ENCODE data around the gene STK16.
A peak's percentile ranks its signal among the peaks of the same experiment; 100 is the strongest.

The STK16 gene

DNA sequence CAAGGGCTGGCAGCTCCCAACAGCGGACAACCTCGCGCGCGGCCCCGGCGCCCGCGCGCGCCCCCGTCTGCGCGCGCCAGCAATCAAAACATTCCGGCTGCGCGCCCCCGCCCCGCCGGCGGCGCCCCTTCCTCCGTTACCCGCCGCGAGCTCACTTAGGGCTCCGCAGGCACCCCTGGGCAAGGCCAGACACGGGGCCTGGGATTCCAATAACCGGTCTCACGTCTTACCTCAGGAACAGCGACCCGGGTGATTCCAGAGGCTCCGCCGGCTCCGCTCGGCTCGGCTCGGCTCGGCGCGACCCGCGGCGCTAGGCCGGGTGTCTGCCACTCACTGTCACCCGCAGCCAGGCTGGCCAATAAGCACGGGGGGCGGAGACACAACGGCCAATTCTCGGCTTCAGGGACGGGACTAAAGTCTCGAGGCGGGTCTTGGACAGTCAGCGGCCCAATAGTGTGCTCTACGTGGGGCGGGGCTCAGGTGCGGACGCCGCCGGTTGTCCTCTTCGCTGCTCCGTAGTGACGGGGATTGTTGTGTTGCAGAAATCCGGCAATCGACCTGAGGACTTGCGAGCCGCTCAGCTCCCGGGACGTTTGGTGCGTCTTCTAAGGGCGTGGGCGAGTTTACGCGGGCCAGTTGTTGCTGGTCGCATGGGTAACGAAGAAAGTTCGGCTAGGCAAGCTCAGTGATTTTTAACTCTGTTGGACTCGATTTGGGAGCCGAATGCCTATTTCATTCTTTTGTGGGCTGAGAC lies 15.8 kb upstream of the STK16 start, which contains the start of the genes ANKZF1 and ATG9A:
Gene ANKZF1, plus strand, starts transcription at position 502 of the 754 bp plus-strand sequence. CDS start 452 bp downstream, outside the sequence.
Gene ATG9A, minus strand, starts transcription at position 332 of the 754 bp plus-strand sequence. CDS start 1,612 bp downstream, outside the sequence.
- peak within 1 kb of the TSS; percentile 77 for H3K4me3 ChIP-seq (ENCODE audit: low read depth, low read length)
- DNase-seq (ENCODE audit: low read depth), result peak; percentile 97

GRCh38 chr2:219230059-219230540 lies 15.2 kb upstream of the STK16 start:
- DNase-seq (ENCODE audit: low read depth), result no peak
- peak overlapping the region; percentile 77 for H3K4me3 ChIP-seq (ENCODE audit: low read depth, low read length)

- H3K4me3 ChIP-seq (ENCODE audit: low read depth, low read length), result no peak overlapping the region
- no peak for DNase-seq (ENCODE audit: low read depth)
Measured at GRCh38 chr2:219234331-219234730, 10.9 kb upstream of the STK16 start.

- peak overlapping the region; percentile 25 for H3K4me3 ChIP-seq (ENCODE audit: low read depth, low read length)
Measured at GRCh38 chr2:219243291-219243761, 2.0 kb upstream of the STK16 start.

GRCh38 chr2:219244789-219245147 lies 511 bp upstream of the STK16 start:
- H3K4me3 ChIP-seq (ENCODE audit: low read depth, low read length), result peak overlapping the region; percentile 90
- no peak for DNase-seq (ENCODE audit: low read depth)

More at GRCh38 chr2:219243291-219243761, 2.0 kb upstream of the STK16 start:
- DNase-seq (ENCODE audit: low read depth), result no peak

- DNase-seq (ENCODE audit: low read depth), result no peak
- H3K4me3 ChIP-seq (ENCODE audit: low read depth, low read length), result peak overlapping the region; percentile 90
Measured at GRCh38 chr2:219245899-219246230, 586 bp downstream of the STK16 start.

DNA sequence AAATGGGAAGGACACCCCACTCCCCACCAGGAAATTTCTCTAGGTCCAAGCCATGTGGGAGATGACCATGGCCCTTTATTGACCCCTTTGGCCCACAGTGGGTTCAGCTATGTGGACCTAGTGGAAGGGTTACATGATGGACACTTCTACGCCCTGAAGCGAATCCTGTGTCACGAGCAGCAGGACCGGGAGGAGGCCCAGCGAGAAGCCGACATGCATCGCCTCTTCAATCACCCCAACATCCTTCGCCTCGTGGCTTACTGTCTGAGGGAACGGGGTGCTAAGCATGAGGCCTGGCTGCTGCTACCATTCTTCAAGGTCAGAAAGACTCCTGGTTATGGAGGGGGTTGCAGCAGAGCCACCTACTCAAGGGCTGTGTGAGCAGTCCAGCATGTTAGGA lies 1.3 kb downstream of the STK16 start:
- DNase-seq (ENCODE audit: low read depth), result no peak
- H3K4me3 ChIP-seq (ENCODE audit: low read depth, low read length), result no peak overlapping the region

DNA sequence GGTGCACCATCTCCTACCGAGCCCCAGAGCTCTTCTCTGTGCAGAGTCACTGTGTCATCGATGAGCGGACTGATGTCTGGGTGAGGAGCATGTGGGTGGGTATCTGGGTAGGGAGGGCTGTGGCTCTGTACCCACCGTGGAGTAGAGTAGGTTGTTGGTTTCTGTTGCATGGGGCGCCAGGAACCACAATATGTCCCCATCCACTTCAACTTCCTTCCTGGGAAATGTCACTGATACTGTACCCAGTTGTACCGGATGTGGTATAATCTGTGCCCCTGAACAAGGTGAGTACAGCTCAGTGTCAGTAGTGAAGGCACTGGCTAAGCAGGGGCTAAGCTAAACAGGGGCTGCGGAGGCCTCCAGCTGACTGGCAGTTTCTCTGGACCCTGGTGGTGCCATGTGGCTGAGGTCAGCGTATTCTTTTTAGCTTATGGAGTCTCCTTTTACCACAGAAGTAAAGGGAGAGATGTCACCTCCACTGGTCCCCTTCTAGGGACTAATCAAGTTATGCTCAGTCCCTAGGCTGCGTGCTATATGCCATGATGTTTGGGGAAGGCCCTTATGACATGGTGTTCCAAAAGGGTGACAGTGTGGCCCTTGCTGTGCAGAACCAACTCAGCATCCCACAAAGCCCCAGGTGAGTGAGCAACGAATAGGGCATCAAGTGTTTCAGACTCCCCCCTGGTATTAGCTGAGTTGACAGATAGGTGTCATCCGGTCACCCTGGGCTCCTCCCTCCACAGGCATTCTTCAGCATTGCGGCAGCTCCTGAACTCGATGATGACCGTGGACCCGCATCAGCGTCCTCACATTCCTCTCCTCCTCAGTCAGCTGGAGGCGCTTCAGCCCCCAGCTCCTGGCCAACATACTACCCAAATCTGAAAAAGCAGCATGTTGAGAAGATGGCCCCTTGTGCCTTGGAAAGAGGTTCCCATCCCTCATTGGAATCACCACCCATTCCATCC lies 2.7 kb downstream of the STK16 start:
- no peak overlapping the region for H3K4me3 ChIP-seq (ENCODE audit: low read depth, low read length)
- DNase-seq (ENCODE audit: low read depth), result no peak

GRCh38 chr2:219248845-219249202 lies 3.5 kb downstream of the STK16 start:
- no peak for DNase-seq (ENCODE audit: low read depth)
- H3K4me3 ChIP-seq (ENCODE audit: low read depth, low read length), result no peak overlapping the region

DNA sequence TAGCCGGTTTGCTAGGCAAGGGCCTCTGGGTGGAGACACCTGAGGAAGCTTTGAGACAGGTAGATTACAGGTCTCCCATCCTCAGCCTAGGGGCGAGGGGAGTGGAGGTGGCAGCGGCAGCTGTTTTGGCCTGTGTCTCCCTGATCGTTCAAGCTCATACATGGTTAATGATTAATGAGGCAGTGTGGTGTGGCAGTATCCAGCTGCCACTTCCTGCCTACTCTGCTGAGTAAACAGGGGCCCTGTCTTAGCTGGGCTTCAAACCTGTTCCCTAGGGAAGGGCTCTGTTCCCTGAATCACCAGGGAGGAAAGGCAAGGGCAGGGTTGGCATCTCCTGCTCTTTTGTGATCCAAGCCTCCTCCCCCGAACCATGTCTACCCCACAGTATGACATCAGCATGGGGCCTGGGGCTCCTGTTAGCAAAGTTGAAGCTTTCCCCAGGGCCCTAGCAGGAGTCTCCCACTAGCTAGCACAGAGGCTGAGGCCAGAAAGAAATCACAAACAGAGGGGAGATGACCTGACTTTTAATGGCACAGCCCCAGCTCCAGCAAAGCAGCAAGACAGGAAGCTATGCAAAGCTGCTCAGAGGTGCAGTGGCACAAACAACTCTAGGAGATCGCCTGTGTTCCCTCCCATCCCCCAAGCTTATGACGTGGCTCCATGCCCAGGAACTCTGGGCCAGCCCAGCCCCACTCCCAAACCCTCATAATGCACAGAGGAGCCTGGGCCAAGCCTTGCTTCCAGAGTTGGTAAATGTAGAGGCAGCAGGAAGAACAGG lies 4.1 kb downstream of the STK16 start:
- peak; percentile 83 for DNase-seq (ENCODE audit: low read depth)
- H3K4me3 ChIP-seq (ENCODE audit: low read depth, low read length), result no peak overlapping the region

DNA sequence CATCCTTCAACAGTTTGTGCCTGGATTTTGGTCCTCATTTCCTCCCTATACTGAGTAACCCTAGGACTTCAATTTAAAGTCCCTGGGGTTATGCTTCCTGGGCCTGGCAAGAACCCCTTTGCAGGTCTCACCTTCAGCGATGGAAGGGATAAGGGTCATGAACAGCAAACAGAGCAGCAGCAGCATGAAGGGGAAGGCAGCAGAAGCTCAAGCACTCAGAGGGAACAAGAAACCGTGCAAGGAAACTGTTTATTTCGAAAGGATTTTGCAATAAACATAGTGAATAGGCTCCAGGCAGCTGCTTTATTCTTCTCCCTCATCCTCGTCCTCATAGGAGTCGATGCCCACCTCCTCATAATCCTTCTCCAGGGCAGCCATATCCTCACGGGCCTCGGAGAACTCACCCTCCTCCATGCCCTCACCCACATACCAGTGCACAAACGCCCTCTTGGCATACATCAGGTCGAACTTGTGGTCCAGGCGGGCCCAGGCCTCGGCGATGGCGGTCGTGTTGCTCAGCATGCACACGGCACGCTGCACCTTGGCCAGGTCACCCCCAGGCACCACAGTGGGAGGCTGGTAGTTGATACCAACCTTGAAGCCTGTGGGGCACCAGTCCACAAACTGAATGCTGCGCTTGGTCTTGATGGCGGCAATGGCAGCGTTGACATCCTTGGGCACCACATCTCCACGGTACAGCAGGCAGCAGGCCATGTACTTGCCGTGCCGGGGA lies 4.9 kb downstream of the STK16 start:
- H3K4me3 ChIP-seq (ENCODE audit: low read depth, low read length), result no peak overlapping the region
- no peak for DNase-seq (ENCODE audit: low read depth)

GRCh38 chr2:219251656-219252055 lies 6.4 kb downstream of the STK16 start:
- no peak for DNase-seq (ENCODE audit: low read depth)
- no peak overlapping the region for H3K4me3 ChIP-seq (ENCODE audit: low read depth, low read length)

DNA sequence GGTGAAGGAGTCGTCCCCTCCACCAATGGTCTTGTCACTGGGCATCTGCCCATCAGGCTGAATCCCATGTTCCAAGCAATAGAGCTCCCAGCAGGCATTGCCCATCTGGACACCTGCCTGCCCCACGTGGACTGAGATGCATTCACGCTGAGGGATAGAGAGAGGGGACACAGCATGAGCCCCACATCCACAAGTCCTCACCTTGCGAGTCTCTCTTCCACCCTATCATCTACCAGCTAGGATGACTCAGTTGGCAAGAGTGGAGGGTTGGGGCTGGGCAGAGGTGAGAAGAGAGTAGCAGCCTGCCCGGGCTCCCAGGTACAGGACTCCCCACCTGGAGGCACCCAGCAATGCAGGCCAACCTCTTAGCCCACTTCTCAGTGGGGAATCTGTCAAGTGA lies 6.8 kb downstream of the STK16 start:
- DNase-seq (ENCODE audit: low read depth), result no peak
- no peak overlapping the region for H3K4me3 ChIP-seq (ENCODE audit: low read depth, low read length)

DNA sequence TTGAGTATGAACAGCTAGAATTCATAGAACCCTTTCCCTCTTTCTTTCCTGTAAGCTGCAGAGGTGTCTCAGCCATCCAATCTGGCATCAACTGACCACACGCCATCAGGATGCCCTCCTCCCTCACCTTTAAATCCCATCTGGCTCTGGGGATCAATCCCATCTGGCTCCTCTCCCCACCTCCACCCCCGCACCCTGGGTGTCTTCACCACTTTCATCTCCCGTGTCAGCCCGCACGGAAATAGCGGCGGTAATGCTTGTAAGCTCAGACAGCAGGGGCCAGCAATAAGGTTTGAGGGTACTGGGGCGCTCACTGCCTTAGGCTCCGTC lies 7.3 kb downstream of the STK16 start:
- no peak for DNase-seq (ENCODE audit: low read depth)
- H3K4me3 ChIP-seq (ENCODE audit: low read depth, low read length), result peak overlapping the region; percentile 58

GRCh38 chr2:219252900-219253752 lies 7.8 kb downstream of the STK16 start, which contains the start of gene TUBA4B:
TUBA4B (plus strand) TSS chr2:219253243; CDS start chr2:219253408, 165 bp downstream.
- DNase-seq (ENCODE audit: low read depth), result no peak
- H3K4me3 ChIP-seq (ENCODE audit: low read depth, low read length), result peak within 1 kb of the TSS; percentile 58

DNA sequence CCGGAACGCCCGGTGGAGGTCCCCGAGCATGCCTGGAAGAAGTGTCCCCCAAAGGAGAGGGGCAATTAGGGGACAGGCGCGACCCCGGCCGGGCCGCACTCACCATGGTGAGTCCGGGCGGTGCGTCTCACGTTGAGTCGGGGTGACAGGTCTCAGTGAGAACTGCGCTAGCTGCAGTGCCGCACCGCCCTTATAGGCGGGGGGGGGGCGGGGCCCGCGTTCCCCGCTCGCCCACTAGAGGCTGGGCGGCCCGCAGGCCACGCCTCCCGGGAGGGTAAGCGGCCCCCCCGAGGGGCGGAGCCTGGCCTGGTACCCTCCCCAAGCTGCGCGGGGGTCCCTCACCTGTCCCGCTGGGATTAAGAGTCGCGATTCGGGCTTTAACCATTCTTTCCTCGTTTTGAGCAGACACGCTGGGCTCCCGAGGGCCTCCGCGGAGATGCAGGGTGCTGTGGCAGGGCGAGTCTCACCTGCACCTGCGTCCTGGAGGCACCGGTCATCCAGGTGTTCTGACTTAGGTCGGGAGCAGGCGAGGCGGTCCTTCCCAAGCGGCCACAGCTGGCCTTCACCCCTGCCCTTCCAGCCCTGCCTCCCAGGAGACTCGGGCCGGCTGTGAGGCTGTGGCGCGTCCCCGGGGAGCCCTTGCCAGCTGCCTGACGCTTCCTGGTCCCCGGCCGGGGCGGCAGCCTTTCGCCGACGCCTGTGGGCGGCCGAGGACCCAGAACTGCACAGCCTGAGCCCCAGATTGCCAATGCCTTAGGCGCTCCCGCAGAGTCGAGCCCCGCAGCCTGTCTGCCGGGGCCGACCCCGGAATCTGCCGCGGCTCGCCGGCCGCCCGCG lies 8.7 kb downstream of the STK16 start, which contains the start of gene TUBA4A:
Gene TUBA4A, minus strand, starts transcription at position 166 of the 837 bp plus-strand sequence. Its CDS starts 60 bp downstream, at position 106.
- no peak for DNase-seq (ENCODE audit: low read depth)
- peak within 1 kb of the TSS; percentile 58 for H3K4me3 ChIP-seq (ENCODE audit: low read depth, low read length)
